Lower leg skin (tissue), 4 donors: ENCODE data around the gene LOXL3. TPM values are rescaled to one million over a fixed set of nuclear protein-coding genes. Genes with fewer than 3 reads are reported as not detected.

Source experiments
- DNase-seq, 2 donors: peaks; one replicate each; pipeline ENCODE4 v3.0.0-alpha.2; 2019; ENCODE audit warnings: low spot score in 2 of 2
- H3K4me3 ChIP-seq: fragments of 200-600 bp; sonication (generic); 2 replicates; pipeline ENCODE4 v1.5.1; 2017; ENCODE audit warnings: mild to moderate bottlenecking, low read depth; ENCODE audit not compliant: poor library complexity, severe bottlenecking
- CTCF ChIP-seq, 3 donors: fragments of 450-650 bp; IDR thresholded peaks; one replicate each; pipeline ENCODE4 v1.5.1; 2016; ENCODE audit warnings: antibody characterized with exemption in 3 of 3, mild to moderate bottlenecking in 3 of 3, moderate library complexity in 2 of 3
- POLR2A ChIP-seq, 2 donors: fragments of 450-650 bp; IDR thresholded peaks; one replicate each; pipeline ENCODE4 v1.6.1; 2016 to 2017; ENCODE audit warnings: antibody characterized with exemption in 2 of 2, mild to moderate bottlenecking in 1 of 2, moderate library complexity in 1 of 2
- WGBS, 2 donors: methylation state at CpG; one replicate each; pipeline ENCODE4 v1.1.5; 2018; 5-methylcytosine and 5-hydroxymethylcytosine counted together
- intact Hi-C: fragments of 100-400 bp; cut with DNase I; formaldehyde crosslinking; loops from one replicate; pipeline ENCODE4 v1.15.0; 2023; ENCODE audit warnings: low total_unique reads
- total RNA-seq, 4 donors: library from RNA; depleted of rRNA; stranded (reverse); fragments of >200 nt; gene quantifications; one replicate each; pipeline ENCODE4 v1.1.0, GENCODE V29; 2016

Gene LOXL3
- total RNA-seq, 4 donors from 2014 or later = 0.17 to 2.5 (median 1.4) TPM

GRCh38 chr2:74551530-74551929 lies 2.2 kb downstream of the LOXL3 start:
- intact Hi-C loops = no loop called here
- TF ChIP-seq POLR2A (IDR thresholded peaks at IDR 0.05) = no peak
- TF ChIP-seq CTCF (IDR thresholded peaks at IDR 0.05) = no peak
- H3K4me3 ChIP-seq = no peak overlapping the region
- DNase-seq = peak in 1 of 2 donors; percentile 34

- TF ChIP-seq POLR2A (IDR thresholded peaks at IDR 0.05) (no peak), CTCF (IDR thresholded peaks at IDR 0.05) (no peak)
- WGBS, 2 donors = 88 to 94% methylated on average over 7 of the region's 7 CpGs
- peak in 1 of 2 donors; percentile 82 for DNase-seq
These were observed 3.5 kb downstream of the LOXL3 start for GRCh38 chr2:74550231-74550630.

GRCh38 chr2:74548900-74549826 lies 4.6 kb downstream of the LOXL3 start:
- intact Hi-C loops = no loop called here
- 10% methylated on average over 40 to 56 of the region's 85 CpGs for WGBS, 2 donors
- TF ChIP-seq CTCF (IDR thresholded peaks at IDR 0.05) (no peak), POLR2A (IDR thresholded peaks at IDR 0.05) (no peak)
- DNase-seq = peak in 1 of 2 donors; percentile 91
- peak overlapping the region; percentile 8 for H3K4me3 ChIP-seq

More at GRCh38 chr2:74550231-74550630, 3.5 kb downstream of the LOXL3 start:
- intact Hi-C loops = no loop called here
- no peak overlapping the region for H3K4me3 ChIP-seq

GRCh38 chr2:74548285-74548899 lies 5.3 kb downstream of the LOXL3 start:
- peak overlapping the region; percentile 8 for H3K4me3 ChIP-seq
- 14 to 19% methylated on average over 15 to 17 of the region's 26 CpGs for WGBS, 2 donors
- intact Hi-C loops = no loop called here
- peak in 1 of 2 donors; percentile 70 for DNase-seq
- no peak for TF ChIP-seq POLR2A (IDR thresholded peaks at IDR 0.05)
- no peak for TF ChIP-seq CTCF (IDR thresholded peaks at IDR 0.05)

GRCh38 chr2:74546004-74546403 lies 7.7 kb downstream of the LOXL3 start:
- no peak for DNase-seq
- intact Hi-C loops = no loop called here
- no peak for TF ChIP-seq POLR2A (IDR thresholded peaks at IDR 0.05)
- TF ChIP-seq CTCF (IDR thresholded peaks at IDR 0.05) = no peak
- no peak overlapping the region for H3K4me3 ChIP-seq
- 89 to 90% methylated on average over 3 of the region's 3 CpGs for WGBS, 2 donors
